ENCODE results near the gene GNPTAB.
"Not testable (repeated sequence)": the region's sequence is repeated elsewhere in the genome, so short reads cannot be mapped to it uniquely, and the experiment has no call there.

Gene GNPTAB

DNA sequence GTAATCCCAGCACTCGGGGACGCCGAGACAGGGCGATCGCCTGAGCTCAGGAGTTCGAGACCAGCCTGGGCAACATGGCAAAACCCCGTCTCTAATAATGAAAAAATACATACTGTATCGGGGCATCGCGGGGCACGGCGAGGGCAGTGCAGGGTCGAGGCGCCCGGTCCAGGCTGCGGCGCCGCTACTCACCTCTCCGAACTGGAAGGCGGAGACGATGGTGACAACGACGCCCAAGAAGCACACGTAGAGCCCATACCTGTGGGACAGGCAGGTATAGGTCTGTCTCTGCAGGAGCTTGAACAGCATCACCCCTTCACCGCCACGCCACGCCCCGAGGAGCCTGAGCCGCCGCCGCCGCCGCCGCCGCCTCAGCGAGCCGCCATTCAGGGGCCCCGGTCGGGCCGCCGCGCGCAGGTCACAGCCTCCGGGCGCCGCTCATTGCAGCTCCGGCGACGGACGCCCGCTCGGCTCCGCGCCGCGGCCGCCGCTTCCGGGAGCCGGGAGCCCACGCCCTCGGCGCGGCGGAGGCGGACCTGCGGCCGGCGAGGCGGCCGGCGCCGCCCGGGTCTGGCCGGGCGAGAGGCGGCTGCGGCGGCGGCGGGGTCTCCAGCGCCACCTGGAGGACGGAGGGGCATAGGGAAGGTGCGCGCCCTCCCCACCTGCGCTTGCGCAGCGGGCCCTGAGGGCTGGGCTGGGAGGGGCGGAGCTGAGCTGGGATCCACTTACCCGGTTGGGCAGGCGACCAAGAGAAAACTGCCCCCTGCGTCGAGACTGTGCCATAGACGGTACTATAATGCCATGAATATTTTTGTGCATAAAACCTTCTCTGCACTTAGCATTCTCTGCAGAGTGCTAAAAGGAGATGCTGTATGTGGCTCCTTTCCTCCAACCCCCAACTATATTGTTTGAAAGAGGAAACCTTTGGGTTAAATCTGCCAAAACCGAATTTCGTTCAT is at the start of gene GNPTAB:
Gene GNPTAB, minus strand, starts transcription at position 593 of the 959 bp plus-strand sequence. Its CDS starts 284 bp downstream, at position 309.
- peak; percentile 94 for DNase-seq (ENCODE audit: low spot score)

DNA sequence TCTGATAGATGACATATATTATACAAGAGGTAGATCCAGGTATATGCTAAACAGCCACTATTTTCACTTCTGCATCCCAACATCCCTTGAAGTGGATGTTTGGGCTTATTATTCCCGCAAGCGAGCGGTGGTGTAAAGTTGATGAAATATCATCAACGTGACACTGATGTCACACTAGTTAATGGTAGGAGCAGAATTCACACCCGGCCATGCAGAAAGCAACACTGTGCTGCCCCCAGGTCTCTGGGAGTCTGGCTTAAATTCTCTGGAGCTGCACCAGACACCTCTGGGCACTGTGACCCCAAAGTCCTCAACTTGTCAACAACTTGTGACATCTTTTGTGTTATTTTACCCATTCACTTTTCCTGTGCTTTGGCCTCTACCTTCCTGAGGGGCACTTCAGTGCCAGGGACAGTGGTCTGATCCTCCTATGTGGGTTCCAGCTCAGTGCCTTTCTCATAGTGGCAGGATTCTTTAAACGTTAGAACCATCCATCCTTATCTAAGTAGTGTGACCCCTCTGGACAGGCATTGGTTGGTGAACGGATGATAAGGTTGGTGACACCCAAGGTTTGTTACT is 47.6 kb upstream of the GNPTAB start:
- DNase-seq (ENCODE audit: low spot score): peak; percentile 2

DNA sequence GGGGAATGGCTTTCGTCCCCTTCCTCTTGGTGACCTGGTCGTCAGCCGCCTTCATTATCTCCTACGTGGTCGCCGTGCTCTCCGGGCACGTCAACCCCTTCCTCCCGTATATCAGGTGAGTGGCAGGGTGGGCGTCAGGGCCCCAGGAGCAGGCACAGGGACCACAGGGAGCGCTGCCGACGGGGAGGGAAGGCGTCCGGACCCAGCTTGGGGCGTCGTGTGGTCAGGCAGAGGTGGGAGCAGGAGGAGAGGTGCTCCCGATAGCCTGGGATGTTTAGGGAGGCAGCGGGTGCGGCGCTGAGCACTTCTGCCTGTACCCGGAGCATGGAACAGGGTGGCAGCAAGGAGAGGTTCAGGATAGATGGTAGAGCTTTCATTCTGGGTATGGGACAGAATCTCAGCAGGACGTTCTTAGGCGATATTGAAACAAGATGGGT is 47.1 kb upstream of the GNPTAB start:
- DNase-seq (ENCODE audit: low spot score): peak; percentile 16

DNA sequence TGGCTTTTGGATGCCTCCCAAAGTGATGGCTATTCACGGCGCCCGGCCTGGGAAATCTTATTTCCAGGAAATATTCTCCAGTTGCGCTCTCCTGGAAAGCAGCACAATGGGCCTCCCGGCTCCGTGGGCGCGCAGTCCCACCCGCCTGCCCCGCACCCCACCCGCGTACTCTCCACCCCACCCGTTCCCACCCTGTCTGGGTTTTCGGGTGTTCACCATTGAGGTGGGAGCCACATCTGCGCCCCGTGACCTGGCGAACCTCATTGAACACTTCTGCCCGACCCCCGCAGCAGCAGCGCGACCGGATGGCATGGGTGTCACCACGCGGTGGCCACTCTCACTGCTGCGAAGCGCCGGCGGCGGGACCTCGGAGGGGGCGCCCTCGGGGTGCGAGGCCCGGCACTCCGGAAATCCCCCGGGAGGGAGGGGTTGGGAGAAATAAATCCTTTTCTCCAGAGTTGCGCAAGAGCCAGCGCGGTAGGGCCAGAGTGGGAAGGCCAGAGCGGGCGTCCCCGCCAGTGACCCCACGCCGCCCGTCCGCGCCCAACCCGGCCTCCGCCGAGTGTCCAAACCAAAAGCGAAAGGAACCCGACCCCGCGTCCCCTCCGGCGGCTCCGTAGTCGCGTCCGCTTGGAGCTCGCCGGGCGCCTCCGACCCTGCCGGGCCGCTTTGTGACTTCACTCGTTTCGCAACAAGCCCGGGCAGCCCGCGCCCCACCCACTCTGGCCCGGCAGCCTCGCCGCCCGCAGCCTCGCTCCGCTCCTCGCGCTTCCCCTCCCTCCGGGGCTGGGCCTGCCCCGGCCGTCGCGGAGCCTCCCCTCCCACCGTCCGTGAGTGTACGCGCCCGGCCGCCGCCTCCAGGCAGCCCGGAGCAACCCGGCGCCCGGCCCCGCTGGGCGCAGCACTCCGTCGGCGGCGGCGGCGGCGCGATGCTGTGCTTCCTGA is 46.4 kb upstream of the GNPTAB start, which contains the start of gene DRAM1:
Gene DRAM1, plus strand, starts transcription at position 720 of the 945 bp plus-strand sequence. Its CDS starts 210 bp downstream, at position 930.
- peak; percentile 77 for DNase-seq (ENCODE audit: low spot score)

DNA sequence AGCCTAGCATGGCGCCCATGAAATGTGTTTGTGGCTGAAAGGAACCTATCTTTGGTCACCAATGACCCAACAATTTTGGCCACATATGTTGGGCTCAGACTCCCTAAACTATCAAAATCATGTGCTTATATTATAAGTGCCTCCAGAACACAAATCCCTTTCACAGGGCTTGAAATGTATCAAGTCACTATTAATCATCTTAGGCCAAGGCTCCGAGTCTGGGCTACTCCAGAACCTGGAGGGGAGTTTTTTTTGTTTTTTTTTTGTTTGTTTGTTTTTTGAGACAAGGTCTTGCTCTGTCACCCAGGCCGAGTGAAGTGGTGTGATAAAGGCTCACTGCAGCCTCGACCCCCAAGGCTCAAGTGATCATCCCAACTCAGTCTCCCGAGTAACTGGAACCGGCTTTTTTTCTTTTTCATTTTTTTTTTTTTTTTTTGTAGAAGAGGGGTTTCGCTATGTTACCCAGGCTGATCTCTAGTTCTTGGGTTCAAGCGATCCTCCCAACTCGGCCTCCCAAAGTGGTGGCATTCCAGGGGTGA is 45.6 kb upstream of the GNPTAB start:
- no peak for DNase-seq (ENCODE audit: low spot score)

DNA sequence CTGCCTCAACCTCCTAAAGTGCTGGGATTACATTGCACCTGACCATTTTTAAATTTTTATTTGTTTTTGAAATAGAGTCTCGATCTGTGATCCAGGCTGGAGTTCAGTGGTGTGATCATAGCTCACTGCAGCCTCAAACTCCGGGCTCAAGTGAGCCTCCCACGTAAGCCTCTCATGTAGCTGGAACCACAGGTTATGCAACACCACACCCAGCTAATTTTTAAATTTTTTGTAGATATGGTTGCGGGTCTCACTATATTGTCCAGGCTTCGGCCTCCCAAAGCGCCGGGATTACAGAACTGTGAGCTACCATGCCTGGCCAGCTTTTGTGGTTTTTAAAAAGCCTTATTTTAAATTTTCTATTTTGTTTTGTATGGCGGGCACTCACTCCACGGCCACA is 44.4 kb upstream of the GNPTAB start:
- DNase-seq (ENCODE audit: low spot score): no peak

DNA sequence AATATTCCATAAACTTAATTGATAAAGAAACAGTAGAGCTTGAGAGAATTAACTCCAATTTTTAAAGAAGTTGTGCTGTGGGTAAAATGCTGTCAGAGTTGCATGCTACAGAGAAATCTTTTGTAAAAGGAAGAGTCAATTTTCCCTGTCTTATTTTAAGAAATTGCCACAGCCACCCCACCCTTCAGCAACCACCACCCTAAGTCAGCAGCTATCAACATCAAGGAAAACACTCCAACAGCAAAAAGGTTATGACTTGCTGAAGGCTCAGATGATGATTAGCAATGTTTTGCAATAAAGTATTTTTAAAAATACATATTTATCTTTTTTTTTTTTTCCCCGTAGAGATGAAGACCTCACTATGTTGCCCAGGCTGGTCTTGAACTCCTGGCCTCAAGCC is 40.2 kb upstream of the GNPTAB start:
- DNase-seq (ENCODE audit: low spot score): no peak

DNA sequence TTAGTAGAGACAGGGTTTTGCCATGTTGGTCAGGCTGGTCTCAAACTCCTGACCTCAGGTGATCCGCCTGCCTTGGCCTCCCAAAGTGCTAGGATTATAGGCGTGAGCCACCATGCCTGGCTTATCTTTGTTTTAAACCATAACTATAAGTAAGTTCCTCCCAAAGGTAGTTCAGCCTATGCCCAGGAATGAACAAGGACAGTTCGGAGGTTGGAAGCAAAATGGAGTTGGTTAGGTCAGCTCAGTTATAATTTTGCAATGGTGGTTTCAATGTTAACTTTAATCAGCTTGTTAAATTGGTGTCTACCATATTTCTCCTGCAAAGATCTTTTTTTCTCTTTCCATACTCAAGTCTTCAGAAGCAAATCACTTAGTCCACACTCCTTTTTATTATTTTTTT is 36.9 kb upstream of the GNPTAB start:
- not testable (repeated sequence) for DNase-seq (ENCODE audit: low spot score)

DNA sequence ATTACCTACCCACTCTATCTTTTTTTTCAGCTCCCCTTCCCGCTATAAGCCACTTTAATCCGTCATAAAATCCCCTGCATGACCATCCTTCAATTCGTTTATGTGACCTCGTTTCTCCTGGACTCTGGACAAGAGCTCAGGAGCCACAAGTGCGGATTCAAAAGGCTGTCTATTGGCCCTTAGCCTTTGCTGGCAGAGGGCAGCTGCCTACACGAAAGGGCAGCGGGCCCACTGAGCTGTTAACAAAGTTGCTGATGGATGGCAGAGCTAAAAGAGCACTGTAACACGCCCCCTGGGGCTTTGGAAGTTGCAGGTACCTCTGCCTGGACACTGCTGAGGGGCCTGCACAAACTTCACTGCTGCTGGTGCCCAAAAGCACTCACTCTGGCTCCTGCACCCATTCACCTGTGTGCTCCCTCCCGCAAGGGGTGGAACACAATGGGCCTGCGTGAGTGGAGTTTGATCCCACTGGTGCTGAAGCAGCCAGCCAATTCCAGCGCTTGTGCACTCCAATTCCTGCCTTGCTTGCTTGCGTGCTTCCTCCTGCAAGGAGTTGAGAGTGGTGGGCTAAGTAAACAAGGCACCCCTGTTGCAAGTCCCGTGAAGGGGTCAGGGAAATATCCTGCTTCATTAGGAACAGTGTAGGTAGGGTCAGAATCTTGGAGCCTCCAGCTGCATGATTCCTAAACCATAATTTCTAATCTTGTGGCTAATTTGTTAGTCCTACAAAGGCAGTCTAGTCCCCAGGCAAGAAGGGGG is 36.0 kb upstream of the GNPTAB start:
- DNase-seq (ENCODE audit: low spot score): no peak

DNA sequence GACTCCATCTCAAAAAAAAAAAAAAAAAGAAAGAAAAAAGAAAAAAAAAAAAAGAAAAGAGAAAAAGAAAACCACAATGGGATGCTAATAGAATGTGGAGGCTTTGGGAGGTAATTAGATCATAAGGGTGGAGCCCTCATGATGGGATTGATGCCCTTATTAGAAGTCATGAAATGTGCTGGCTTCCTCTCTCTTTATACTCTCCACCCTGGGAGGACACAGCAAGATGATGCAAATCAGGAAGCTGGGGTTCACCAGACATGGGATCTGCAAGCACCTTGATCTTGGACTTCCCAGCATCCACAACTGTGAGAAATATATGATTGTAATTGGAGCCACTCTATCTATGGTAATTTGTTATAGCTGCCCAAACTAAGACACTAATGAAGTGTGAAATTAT is 33.2 kb upstream of the GNPTAB start:
- DNase-seq (ENCODE audit: low spot score): no peak

DNA sequence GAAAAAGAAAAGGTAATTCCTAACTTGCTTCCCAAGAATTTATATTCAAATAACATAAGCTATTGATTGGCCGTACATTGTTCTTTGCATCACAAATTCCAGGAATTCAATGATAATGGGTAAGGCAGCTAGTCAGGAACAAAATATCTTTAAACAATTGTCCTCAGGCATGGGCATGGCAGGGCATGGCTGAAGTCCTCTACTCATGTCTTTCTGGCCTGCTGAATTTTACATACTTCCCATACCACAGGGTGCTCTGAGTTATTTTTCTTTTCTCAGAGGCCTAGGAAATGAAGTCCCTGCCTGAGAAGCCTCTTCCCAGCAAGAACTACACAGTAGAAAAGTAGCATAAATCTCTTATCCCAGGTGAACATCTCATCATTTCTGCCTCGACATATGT is 31.5 kb upstream of the GNPTAB start:
- DNase-seq (ENCODE audit: low spot score): no peak

DNA sequence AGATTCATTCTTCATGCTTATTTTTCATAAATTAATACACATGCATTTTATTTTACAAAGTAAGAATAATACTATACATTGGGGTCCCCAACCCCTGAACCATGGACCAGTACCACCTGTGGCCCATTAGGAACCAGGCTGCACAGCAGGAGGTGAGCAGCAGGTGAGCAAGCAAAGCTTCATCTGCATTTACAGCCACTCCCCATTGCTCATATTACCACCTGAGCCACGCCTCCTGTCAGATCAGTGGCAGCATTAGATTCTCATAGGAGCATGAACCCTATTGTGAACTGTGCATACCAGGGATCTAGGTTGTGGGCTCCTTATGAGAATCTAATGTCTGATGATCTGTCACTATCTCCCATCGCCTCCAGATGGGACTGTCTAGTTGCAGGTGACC is 30.9 kb upstream of the GNPTAB start:
- not testable (repeated sequence) for DNase-seq (ENCODE audit: low spot score)

DNA sequence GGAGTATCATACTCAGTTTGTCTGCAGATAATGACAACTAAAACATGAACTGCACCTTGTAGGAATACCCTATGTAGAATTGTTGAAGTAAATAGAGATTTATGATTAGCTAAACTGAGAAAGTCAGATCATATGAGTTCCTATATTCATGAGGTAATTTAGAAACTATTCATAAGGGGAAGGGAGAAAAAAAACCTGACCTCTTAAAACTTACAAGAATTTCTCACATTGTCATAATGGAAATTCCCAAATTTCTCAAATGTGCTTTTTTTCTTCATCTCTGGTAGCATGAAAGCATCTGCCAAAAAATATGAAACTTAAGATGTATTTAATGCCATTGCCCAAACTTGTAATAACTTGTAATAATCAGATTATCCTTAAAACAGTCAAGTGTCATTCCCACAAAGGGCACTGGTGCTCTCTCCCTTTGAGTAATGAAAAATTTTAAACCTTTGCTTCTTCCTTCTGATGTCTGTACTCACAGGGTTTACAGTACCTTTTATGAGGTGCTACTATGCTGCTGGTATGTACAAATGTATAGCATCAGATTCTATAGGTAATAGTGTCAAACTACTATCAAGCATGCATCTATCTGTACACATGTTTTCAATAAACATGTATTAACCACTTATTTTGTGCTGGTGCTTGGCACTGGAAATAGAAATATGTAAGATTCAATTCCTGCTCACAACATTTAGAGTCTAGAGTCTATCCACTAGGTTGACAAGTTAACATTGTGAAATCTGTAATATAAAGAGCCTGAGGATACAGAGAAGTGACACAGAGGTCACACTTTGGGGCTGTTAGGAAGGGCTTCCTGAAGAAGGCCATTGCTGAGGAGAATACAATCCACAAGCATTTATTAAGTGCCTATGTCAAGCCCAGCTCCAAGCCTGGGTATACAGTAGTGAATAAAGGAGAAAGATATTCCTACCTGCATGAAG is 29.2 kb upstream of the GNPTAB start:
- no peak for DNase-seq (ENCODE audit: low spot score)

DNA sequence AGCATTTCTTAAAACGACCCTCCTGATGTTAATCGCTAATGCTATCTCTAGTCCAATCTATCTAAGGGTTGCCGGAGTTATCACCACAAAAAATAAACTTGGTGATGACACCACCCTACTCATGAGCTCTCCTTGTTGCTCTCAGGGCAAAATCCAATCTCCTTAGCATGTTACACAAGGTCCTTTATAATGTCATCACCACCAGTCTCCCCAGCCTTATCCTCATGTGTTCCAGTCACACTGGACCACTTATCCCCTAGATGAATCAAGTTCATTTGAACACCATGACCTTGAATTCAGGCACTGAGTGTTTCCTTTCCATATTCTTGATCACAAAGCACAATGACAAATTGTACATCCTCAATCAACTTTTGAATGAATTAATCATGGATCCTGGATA is 27.6 kb upstream of the GNPTAB start:
- no peak for DNase-seq (ENCODE audit: low spot score)

DNA sequence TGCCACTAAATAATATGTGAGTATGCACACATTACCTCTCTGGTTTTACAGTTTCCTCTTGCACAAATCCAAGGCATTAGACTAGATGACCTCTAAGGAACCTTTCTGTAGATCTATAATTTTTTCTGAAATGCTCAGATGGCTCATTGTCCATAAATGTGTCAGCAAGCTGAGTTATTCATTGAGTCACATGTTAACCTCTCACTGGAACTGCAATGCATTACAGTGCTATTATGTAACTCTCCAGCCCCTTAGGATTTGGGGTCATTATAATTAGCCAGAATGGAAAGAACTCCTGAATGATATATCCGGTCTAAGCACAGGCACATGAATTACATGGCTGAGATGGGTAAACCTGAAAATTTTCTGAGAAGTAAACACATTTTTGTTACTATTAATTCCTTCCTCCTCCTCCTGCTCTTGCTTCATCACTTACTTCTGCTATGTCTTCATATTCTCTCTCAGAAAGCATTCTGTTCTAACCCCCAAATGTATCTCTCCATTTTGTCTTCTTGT is 26.3 kb upstream of the GNPTAB start:
- no peak for DNase-seq (ENCODE audit: low spot score)

DNA sequence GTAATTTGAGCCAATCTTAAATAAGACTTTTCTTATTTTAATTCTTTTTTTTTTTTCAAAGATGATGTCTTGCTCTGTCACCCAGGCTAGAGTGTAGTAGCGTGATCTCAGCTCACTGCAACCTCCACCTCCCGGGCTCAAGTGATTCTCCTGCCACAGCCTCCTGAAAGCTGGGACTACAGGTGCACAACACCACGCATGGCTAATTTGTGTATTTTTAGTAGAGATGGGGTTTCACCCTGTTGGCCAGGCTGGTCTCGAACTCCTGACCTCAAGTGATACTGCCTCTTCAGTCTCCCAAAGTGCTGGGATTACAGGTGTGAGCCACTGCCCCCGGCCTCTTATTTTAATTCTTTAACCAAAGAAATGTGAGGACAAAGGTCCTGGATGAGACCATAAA is 25.9 kb upstream of the GNPTAB start:
- not testable (repeated sequence) for DNase-seq (ENCODE audit: low spot score)

DNA sequence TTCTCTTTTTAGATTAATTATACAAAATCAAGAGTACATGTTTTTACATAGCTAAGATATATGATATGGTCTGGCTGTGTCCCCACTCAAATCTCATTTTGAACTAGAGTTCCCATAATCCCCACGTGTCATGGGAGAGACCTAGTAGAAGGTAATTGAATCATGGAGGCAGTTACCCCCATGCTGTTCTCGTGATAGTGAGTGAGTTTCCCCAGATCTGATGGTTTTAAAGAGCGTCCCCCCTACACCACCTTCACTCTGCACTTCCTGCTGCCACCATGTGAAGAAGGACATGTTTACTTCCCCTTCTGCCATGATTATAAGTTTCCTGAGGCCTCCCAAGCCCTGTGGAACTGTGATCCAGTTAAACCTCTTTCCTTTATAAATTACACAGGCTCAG is 25.2 kb upstream of the GNPTAB start:
- no peak for DNase-seq (ENCODE audit: low spot score)

DNA sequence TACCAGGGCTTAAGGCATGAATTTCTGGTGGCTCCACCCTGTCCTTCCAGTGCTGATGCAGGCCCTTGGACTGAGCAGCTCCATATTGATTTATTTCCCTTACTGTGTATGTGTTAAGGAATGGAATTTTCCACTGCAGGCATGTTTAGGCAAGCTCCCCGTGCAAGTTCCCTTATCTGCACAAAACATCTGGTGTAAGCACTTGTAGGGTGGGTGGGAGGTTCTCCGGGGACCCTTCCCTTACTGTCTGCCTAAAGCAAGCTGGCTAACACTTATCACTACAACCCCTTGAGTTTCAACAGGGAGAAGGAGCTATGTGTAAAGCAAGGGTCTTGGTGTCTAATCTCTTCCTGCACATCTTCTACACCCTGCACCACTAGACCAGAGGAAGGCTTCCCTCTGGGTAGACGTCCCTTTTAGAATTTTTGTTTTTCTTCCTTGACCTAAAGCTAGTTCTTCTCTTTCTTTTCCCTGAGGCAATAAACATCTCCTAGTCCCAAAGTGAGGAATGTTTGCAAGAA is 24.7 kb upstream of the GNPTAB start:
- DNase-seq (ENCODE audit: low spot score): no peak

DNA sequence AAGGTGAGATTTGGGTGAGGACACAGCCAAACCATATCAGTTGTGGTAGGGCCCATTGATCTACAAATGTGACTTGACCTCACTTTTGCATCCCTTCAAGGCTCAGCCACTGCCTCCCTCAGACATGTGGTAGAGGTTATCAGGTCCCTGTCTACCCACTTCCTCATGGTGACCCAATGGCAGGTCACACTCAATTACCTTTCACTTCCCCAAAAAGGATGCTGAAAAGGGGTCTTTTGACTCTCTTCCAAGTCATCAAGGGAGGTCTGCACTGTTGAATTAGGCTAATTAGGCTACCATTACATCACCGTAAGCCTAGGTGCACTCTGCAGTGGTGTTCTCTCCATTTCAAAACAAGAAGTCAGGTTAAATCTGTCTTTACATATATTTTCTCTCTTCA is 24.0 kb upstream of the GNPTAB start:
- no peak for DNase-seq (ENCODE audit: low spot score)
